GM12873 (cell line): ENCODE measurements around the gene LIG3.

Source experiments
- CTCF ChIP-seq: IDR thresholded peaks from 2 replicates; pipeline ENCODE4 v1.5.1; 2012; ENCODE audit warnings: low read depth, mild to moderate bottlenecking, moderate library complexity, low read length, control low read depth; ENCODE audit not compliant: insufficient read depth; ENCODE audit errors: missing control alignments

Gene LIG3

GRCh38 chr17:35028531-35029262 is 48.4 kb downstream of the LIG3 start:
- TF ChIP-seq CTCF: no peak

GRCh38 chr17:35030780-35031179 is 50.5 kb downstream of the LIG3 start:
- TF ChIP-seq CTCF: no peak

- no peak for TF ChIP-seq CTCF
These were observed 58.1 kb downstream of the LIG3 start for GRCh38 chr17:35038453-35038852.

- no peak for TF ChIP-seq CTCF
These were observed 61.1 kb downstream of the LIG3 start for GRCh38 chr17:35041390-35041789.

- no peak for TF ChIP-seq CTCF
These were observed 63.9 kb downstream of the LIG3 start for GRCh38 chr17:35044181-35044580.

GRCh38 chr17:35046245-35046644 is 65.9 kb downstream of the LIG3 start:
- TF ChIP-seq CTCF: no peak

GRCh38 chr17:35046740-35047283 is 66.5 kb downstream of the LIG3 start:
- no peak for TF ChIP-seq CTCF
